ENCODE data around the gene ACCS. TPM values are rescaled to one million over a fixed set of nuclear protein-coding genes. Genes with fewer than 3 reads are reported as not detected.

Gene ACCS
- polyA plus RNA-seq, 1 donor from 2014 or later = not detected

DNA sequence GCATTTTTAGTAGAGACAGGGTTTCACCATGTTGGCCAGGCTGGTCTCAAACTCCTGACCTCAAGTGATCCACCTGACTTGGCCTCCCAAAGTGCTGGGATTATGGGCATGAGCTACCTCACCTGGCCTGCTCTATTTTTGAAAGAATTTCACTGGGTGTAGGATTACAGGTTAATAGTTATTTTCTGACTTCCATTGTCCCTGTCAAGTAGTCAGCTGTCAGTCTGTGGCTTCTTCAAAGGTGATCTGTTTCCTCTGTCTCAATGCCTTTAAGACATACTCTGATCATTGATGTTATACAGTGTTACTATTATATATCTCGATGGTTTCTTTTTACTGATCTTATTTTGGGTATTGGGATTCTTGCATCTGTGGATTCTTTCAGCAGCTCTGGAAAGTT lies 19.3 kb downstream of the ACCS start:
- H3K9ac ChIP-seq (ENCODE audit: low read length) = no peak overlapping the region
- no peak overlapping the region for H3K4me3 ChIP-seq (ENCODE audit: low read length)
- H3K36me3 ChIP-seq (ENCODE audit: insufficient read depth, low read length) = no peaks in the 10 kb centered on the region
- no peaks in the 10 kb centered on the region for H3K79me2 ChIP-seq (replicated peaks; ENCODE audit: insufficient read depth, low read length)
- no peaks in the 10 kb centered on the region for H3F3A ChIP-seq (ENCODE audit: insufficient read depth, low read length, poor library complexity, severe bottlenecking)
- no peak for TF ChIP-seq RAD21 (conservative IDR thresholded peaks at IDR 0.05)
- no peaks in the 10 kb centered on the region for H4K20me1 ChIP-seq (ENCODE audit: insufficient read depth)
- H2AFZ ChIP-seq (ENCODE audit: low read depth, low read length) = no peak overlapping the region
- no peaks in the 10 kb centered on the region for H3K9me3 ChIP-seq (ENCODE audit: low read length)
- no peaks in the 10 kb centered on the region for H3K9me2 ChIP-seq (ENCODE audit: insufficient read depth, low read length)
- no peak overlapping the region for H3K4me2 ChIP-seq (ENCODE audit: low read length)
- H3K27ac ChIP-seq (ENCODE audit: low read length) = no peak overlapping the region
- H3K27me3 ChIP-seq (ENCODE audit: insufficient read depth, low read depth, low read length) = no peaks in the 10 kb centered on the region

- Histone ChIP-seq H3K79me2 (replicated peaks; ENCODE audit: insufficient read depth, low read length) (no peaks in the 10 kb centered on the region), H2AFZ (ENCODE audit: low read depth, low read length) (no peak overlapping the region), H3K36me3 (ENCODE audit: insufficient read depth, low read length) (no peaks in the 10 kb centered on the region), H3K9me2 (ENCODE audit: insufficient read depth, low read length) (no peaks in the 10 kb centered on the region), H3K27ac (ENCODE audit: low read length) (no peak overlapping the region), H3K4me2 (ENCODE audit: low read length) (no peak overlapping the region), H3F3A (ENCODE audit: insufficient read depth, low read length, poor library complexity, severe bottlenecking) (no peaks in the 10 kb centered on the region), H3K9ac (ENCODE audit: low read length) (no peak overlapping the region), H3K4me3 (ENCODE audit: low read length) (no peak overlapping the region), H3K27me3 (ENCODE audit: insufficient read depth, low read depth, low read length) (no peaks in the 10 kb centered on the region), H4K20me1 (ENCODE audit: insufficient read depth) (no peaks in the 10 kb centered on the region), H3K9me3 (ENCODE audit: low read length) (no peaks in the 10 kb centered on the region)
- TF ChIP-seq TAF1 (IDR thresholded peaks at IDR 0.05; ENCODE audit: low read depth) = no peak
- no peak for TF ChIP-seq SMC3 (conservative IDR thresholded peaks at IDR 0.05; ENCODE audit: poor library complexity)
- TF ChIP-seq EP300 (conservative IDR thresholded peaks at IDR 0.05; ENCODE audit: poor library complexity, severe bottlenecking) = no peak
- no peak for TF ChIP-seq RAD21 (conservative IDR thresholded peaks at IDR 0.05)
- TF ChIP-seq REST (IDR thresholded peaks at IDR 0.05; ENCODE audit: borderline replicate concordance) = no peak
- no peak for TF ChIP-seq EZH2 (IDR thresholded peaks at IDR 0.05; ENCODE audit: borderline replicate concordance, insufficient read depth, low read length, poor library complexity, severe bottlenecking)
- TF ChIP-seq, protein P1, sequence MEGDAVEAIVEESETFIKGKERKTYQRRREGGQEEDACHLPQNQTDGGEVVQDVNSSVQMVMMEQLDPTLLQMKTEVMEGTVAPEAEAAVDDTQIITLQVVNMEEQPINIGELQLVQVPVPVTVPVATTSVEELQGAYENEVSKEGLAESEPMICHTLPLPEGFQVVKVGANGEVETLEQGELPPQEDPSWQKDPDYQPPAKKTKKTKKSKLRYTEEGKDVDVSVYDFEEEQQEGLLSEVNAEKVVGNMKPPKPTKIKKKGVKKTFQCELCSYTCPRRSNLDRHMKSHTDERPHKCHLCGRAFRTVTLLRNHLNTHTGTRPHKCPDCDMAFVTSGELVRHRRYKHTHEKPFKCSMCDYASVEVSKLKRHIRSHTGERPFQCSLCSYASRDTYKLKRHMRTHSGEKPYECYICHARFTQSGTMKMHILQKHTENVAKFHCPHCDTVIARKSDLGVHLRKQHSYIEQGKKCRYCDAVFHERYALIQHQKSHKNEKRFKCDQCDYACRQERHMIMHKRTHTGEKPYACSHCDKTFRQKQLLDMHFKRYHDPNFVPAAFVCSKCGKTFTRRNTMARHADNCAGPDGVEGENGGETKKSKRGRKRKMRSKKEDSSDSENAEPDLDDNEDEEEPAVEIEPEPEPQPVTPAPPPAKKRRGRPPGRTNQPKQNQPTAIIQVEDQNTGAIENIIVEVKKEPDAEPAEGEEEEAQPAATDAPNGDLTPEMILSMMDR (IDR thresholded peaks at IDR 0.05; ENCODE audit: poor library complexity, severe bottlenecking) = no peak
- TF ChIP-seq MXI1 (conservative IDR thresholded peaks at IDR 0.05; ENCODE audit: poor library complexity, severe bottlenecking) = no peak
- TF ChIP-seq POLR2AphosphoS5 (IDR thresholded peaks at IDR 0.05) = no peak
These were observed 22.3 kb downstream of the ACCS start for GRCh38 chr11:44088377-44088776.

- Histone ChIP-seq H3K9me3 (ENCODE audit: low read length) (no peaks in the 10 kb centered on the region), H3K79me2 (replicated peaks; ENCODE audit: insufficient read depth, low read length) (no peaks in the 10 kb centered on the region), H3K36me3 (ENCODE audit: insufficient read depth, low read length) (no peaks in the 10 kb centered on the region), H3K4me3 (ENCODE audit: low read length) (no peak overlapping the region), H3K27me3 (ENCODE audit: insufficient read depth, low read depth, low read length) (no peaks in the 10 kb centered on the region), H3K4me2 (ENCODE audit: low read length) (no peak overlapping the region), H3K9me2 (ENCODE audit: insufficient read depth, low read length) (no peaks in the 10 kb centered on the region), H2AFZ (ENCODE audit: low read depth, low read length) (no peak overlapping the region), H4K20me1 (ENCODE audit: insufficient read depth) (no peaks in the 10 kb centered on the region), H3F3A (ENCODE audit: insufficient read depth, low read length, poor library complexity, severe bottlenecking) (no peaks in the 10 kb centered on the region), H3K9ac (ENCODE audit: low read length) (no peak overlapping the region), H3K27ac (ENCODE audit: low read length) (no peak overlapping the region)
- TF ChIP-seq EZH2 (IDR thresholded peaks at IDR 0.05; ENCODE audit: borderline replicate concordance, insufficient read depth, low read length, poor library complexity, severe bottlenecking) (no peak), REST (IDR thresholded peaks at IDR 0.05; ENCODE audit: borderline replicate concordance) (no peak), EP300 (conservative IDR thresholded peaks at IDR 0.05; ENCODE audit: poor library complexity, severe bottlenecking) (no peak), SMC3 (conservative IDR thresholded peaks at IDR 0.05; ENCODE audit: poor library complexity) (no peak), RAD21 (conservative IDR thresholded peaks at IDR 0.05) (no peak)
- TF ChIP-seq, protein P1 (IDR thresholded peaks at IDR 0.05; ENCODE audit: poor library complexity, severe bottlenecking) = no peak
These were observed 22.8 kb downstream of the ACCS start for GRCh38 chr11:44088871-44089270.

Data from neural cell (in vitro differentiated cells).